Smooth muscle cell (in vitro differentiated cells): ENCODE data around the gene POU6F2. TPM values are rescaled to one million over a fixed set of nuclear protein-coding genes. Genes with fewer than 3 reads are reported as not detected.

Experiments used
- DNase-seq: peaks from one replicate; lab custom pipeline; 2025; ENCODE audit not compliant: unreplicated experiment; lab: John Stamatoyannopoulos, UW
- H2AFZ ChIP-seq: fragments of 200-600 bp; sonication (generic); 2 replicates; pipeline ENCODE4 v1.6.0; 2016; ENCODE audit warnings: antibody characterized with exemption, low read depth, mild to moderate bottlenecking
- H3F3A ChIP-seq: fragments of 200-600 bp; sonication (generic); 2 replicates; pipeline ENCODE4 v1.6.0; 2017; ENCODE audit warnings: antibody characterized with exemption, low read depth
- H3K27ac ChIP-seq: fragments of 200-600 bp; sonication (generic); 2 replicates; pipeline ENCODE4 v1.5.1; 2016; ENCODE audit warnings: low read depth, mild to moderate bottlenecking
- H3K27me3 ChIP-seq: fragments of 200-600 bp; sonication (generic); 2 replicates; pipeline ENCODE4 v1.6.1; 2016; ENCODE audit warnings: low read depth, mild to moderate bottlenecking
- H3K36me3 ChIP-seq: fragments of 200-600 bp; sonication (generic); 2 replicates; pipeline ENCODE4 v1.5.1; 2016; ENCODE audit warnings: low read depth
- H3K4me1 ChIP-seq: fragments of 200-600 bp; sonication (generic); 2 replicates; pipeline ENCODE4 v1.5.1; 2016; ENCODE audit warnings: low read depth
- H3K4me2 ChIP-seq: fragments of 200-600 bp; sonication (generic); 2 replicates; pipeline ENCODE4 v1.6.0; 2016; ENCODE audit warnings: mild to moderate bottlenecking
- H3K4me3 ChIP-seq: fragments of 200-600 bp; sonication (generic); 2 replicates; pipeline ENCODE4 v1.5.1; 2016; ENCODE audit warnings: mild to moderate bottlenecking
- H3K79me2 ChIP-seq: fragments of 200-600 bp; sonication (generic); 2 replicates; pipeline ENCODE4 v1.6.0; 2016; ENCODE audit warnings: low read depth, mild to moderate bottlenecking
- H3K9ac ChIP-seq: fragments of 200-600 bp; sonication (generic); 2 replicates; pipeline ENCODE4 v1.6.0; 2016; ENCODE audit warnings: low read depth
- H3K9me3 ChIP-seq: fragments of 200-600 bp; sonication (generic); replicated peaks from 2 replicates; pipeline ENCODE4 v1.5.1; 2016; ENCODE audit warnings: low read depth
- H4K20me1 ChIP-seq: fragments of 200-600 bp; sonication (generic); 2 replicates; pipeline ENCODE4 v1.6.0; 2016; ENCODE audit warnings: low read depth
- WGBS: methylation state at CpG from one replicate; pipeline ENCODE4 v1.1.7; 2016; ENCODE audit warnings: low lambda C conversion rate; 5-methylcytosine and 5-hydroxymethylcytosine counted together
- polyA plus RNA-seq: library from polyadenylated mRNA; unstranded; fragments of >200 nt; fragmentation: Nextera tagmentation; extraction: Ambion mirVana; gene quantifications from 2 replicates; pipeline ENCODE4 v1.2.1, GENCODE V29; 2016
- total RNA-seq: library from RNA; depleted of rRNA; stranded (reverse); fragments of >200 nt; gene quantifications from 2 replicates; pipeline ENCODE4 v1.2.3, GENCODE V29; 2014
- TF ChIP-seq, protein P1 (sequence below): fragments of 200-600 bp; sonication (generic); IDR thresholded peaks from 2 replicates; pipeline ENCODE4 v1.5.1; 2017; ENCODE audit warnings: borderline replicate concordance, mild to moderate bottlenecking, antibody characterized with exemption; ENCODE audit not compliant: insufficient read depth, poor library complexity, severe bottlenecking

Gene POU6F2
- total and polyA plus RNA-seq, 2 experiments from 2014 or later: 1.2 TPM

- TF ChIP-seq, protein P1, sequence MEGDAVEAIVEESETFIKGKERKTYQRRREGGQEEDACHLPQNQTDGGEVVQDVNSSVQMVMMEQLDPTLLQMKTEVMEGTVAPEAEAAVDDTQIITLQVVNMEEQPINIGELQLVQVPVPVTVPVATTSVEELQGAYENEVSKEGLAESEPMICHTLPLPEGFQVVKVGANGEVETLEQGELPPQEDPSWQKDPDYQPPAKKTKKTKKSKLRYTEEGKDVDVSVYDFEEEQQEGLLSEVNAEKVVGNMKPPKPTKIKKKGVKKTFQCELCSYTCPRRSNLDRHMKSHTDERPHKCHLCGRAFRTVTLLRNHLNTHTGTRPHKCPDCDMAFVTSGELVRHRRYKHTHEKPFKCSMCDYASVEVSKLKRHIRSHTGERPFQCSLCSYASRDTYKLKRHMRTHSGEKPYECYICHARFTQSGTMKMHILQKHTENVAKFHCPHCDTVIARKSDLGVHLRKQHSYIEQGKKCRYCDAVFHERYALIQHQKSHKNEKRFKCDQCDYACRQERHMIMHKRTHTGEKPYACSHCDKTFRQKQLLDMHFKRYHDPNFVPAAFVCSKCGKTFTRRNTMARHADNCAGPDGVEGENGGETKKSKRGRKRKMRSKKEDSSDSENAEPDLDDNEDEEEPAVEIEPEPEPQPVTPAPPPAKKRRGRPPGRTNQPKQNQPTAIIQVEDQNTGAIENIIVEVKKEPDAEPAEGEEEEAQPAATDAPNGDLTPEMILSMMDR: no peak
- Histone ChIP-seq H4K20me1 (no peaks in the 10 kb centered on the region), H3K27ac (no peak overlapping the region)
These were observed 113.4 kb downstream of the POU6F2 start for GRCh38 chr7:39091145-39091544.

DNA sequence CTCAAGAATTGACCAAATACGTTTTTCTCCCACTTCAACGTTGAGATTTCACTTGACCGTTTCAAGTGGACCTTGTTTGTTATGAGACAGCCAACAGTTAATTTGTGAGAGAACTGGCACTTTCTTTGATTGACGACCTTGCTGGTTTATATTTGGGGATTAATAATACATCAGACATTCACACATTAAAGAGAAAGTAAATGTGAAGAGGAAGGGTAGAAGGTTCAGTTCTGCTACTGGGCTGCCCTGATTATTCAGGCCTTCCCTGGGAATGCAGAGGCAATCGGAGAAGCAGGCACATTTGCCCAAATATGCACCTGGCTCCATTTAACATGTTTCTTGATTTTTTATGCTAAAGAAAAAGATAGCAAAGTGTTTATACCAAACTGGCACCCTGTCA lies 114.1 kb downstream of the POU6F2 start:
- Histone ChIP-seq H3F3A (no peaks in the 10 kb centered on the region), H3K9me3 (no peaks in the 10 kb centered on the region), H3K27me3 (no peaks in the 10 kb centered on the region), H3K4me3 (no peak overlapping the region), H2AFZ (no peak overlapping the region), H3K4me1 (peaks cover 21% of the 10 kb centered on the region), H3K36me3 (no peaks in the 10 kb centered on the region), H3K27ac (no peak overlapping the region), H3K9ac (no peak overlapping the region), H3K79me2 (no peaks in the 10 kb centered on the region), H4K20me1 (no peaks in the 10 kb centered on the region), H3K4me2 (no peak overlapping the region)
- TF ChIP-seq, protein P1: no peak
- DNase-seq: no peak
- 95% methylated on average over 5 of the region's 5 CpGs for WGBS

More at GRCh38 chr7:39091145-39091544, 113.4 kb downstream of the POU6F2 start:
- peaks cover 26% of the 10 kb centered on the region for H3K4me1 ChIP-seq
- H3K4me3 ChIP-seq: no peak overlapping the region
- DNase-seq: no peak
- no peak overlapping the region for H2AFZ ChIP-seq
- H3K9me3 ChIP-seq: no peaks in the 10 kb centered on the region
- 79% methylated on average over 2 of the region's 2 CpGs for WGBS
- H3K36me3 ChIP-seq: no peaks in the 10 kb centered on the region
- no peaks in the 10 kb centered on the region for H3K79me2 ChIP-seq
- H3K27me3 ChIP-seq: no peaks in the 10 kb centered on the region
- no peaks in the 10 kb centered on the region for H3F3A ChIP-seq
- no peak overlapping the region for H3K9ac ChIP-seq
- no peak overlapping the region for H3K4me2 ChIP-seq

DNA sequence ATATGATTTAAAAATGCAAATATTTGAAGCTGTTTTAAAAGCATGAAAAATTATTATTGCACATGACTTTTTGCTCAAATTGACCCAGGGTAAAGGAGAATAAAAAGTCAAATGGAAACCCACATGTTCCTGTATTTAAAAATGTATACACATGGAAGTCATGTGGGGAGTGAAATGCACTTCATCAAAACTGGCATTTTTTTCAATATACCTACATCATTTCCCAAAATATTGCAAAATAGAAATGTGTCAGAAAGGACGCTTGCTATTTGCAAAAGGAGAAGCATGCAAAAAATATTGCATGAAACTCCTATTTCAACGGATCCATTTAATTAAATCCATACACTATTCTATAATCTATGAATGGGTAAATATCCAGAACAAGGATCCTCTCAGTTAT lies 117.0 kb downstream of the POU6F2 start:
- H3K9ac ChIP-seq: no peak overlapping the region
- no peaks in the 10 kb centered on the region for H3K27me3 ChIP-seq
- no peak for DNase-seq
- H3K4me2 ChIP-seq: no peak overlapping the region
- WGBS: 98% methylated on average over 2 of the region's 2 CpGs
- H2AFZ ChIP-seq: no peak overlapping the region
- no peaks in the 10 kb centered on the region for H3F3A ChIP-seq
- TF ChIP-seq, protein P1: no peak
- H3K4me1 ChIP-seq: no peaks in the 10 kb centered on the region
- no peak overlapping the region for H3K27ac ChIP-seq
- H3K36me3 ChIP-seq: no peaks in the 10 kb centered on the region
- H3K4me3 ChIP-seq: no peak overlapping the region
- H4K20me1 ChIP-seq: no peaks in the 10 kb centered on the region
- no peaks in the 10 kb centered on the region for H3K79me2 ChIP-seq
- no peaks in the 10 kb centered on the region for H3K9me3 ChIP-seq

- H3K4me2 ChIP-seq: peak overlapping the region; percentile 18
- no peak overlapping the region for H3K9ac ChIP-seq
- H3K4me3 ChIP-seq: no peak overlapping the region
- no peaks in the 10 kb centered on the region for H3K36me3 ChIP-seq
- no peaks in the 10 kb centered on the region for H3K4me1 ChIP-seq
- no peaks in the 10 kb centered on the region for H3F3A ChIP-seq
- WGBS: 72% methylated on average over 7 of the region's 7 CpGs
- no peak overlapping the region for H3K27ac ChIP-seq
- no peaks in the 10 kb centered on the region for H3K79me2 ChIP-seq
- no peak overlapping the region for H2AFZ ChIP-seq
- H3K9me3 ChIP-seq: no peaks in the 10 kb centered on the region
- H4K20me1 ChIP-seq: no peaks in the 10 kb centered on the region
- TF ChIP-seq, protein P1: no peak
- no peak for DNase-seq
- no peaks in the 10 kb centered on the region for H3K27me3 ChIP-seq
These were observed 118.3 kb downstream of the POU6F2 start for GRCh38 chr7:39095875-39096619.
